Sciatic nerve (tissue), 2 donors: ENCODE data around the gene SLC12A7. TPM values are rescaled to one million over a fixed set of nuclear protein-coding genes. Genes with fewer than 3 reads are reported as not detected.

Experiments used
- ATAC-seq: fragments of 200-7000 bp; cut with Tn5 transposase; one replicate; pipeline ENCODE4 v1.9.1; 2020; ENCODE audit warnings: mild to moderate bottlenecking, moderate library complexity
- DNase-seq: peaks from one replicate; pipeline ENCODE4 v3.0.0-alpha.2; 2020; ENCODE audit warnings: low spot score
- intact Hi-C: fragments of 100-400 bp; cut with DNase I; formaldehyde crosslinking; loops from one replicate; pipeline ENCODE4 v1.14.2; 2022
- total RNA-seq: library from RNA; stranded (reverse); fragmentation: NEBNext Ultra II Directional; extraction: Animal tissue kit (Norgen Biotek cat#: 25700); gene quantifications from one replicate; pipeline ENCODE4 v1.2.1, GENCODE V29; 2021
- donor health status: DM: no; HTN: no; CAD: no.
- donor health status: DM: no; HTN: no; CAD: no.

SLC12A7 gene
- total RNA-seq, 1 donor from 2014 or later = 31.7 TPM

GRCh38 chr5:1048861-1049838, 62.7 kb downstream of the SLC12A7 start:
- no peak for DNase-seq
- intact Hi-C loops = no loop called here
- no peak for ATAC-seq

GRCh38 chr5:1048162-1048721, 63.6 kb downstream of the SLC12A7 start:
- no peak for DNase-seq
- intact Hi-C loops = no loop called here

GRCh38 chr5:1047332-1047965, 64.4 kb downstream of the SLC12A7 start:
- intact Hi-C loops = no loop called here
- ATAC-seq = no peak
- no peak for DNase-seq

More at GRCh38 chr5:1048162-1048721, 63.6 kb downstream of the SLC12A7 start:
- no peak for ATAC-seq

- DNase-seq = no peak
- intact Hi-C loops = no loop called here
Observed at GRCh38 chr5:1045960-1046560, 65.8 kb downstream of the SLC12A7 start.

GRCh38 chr5:1044117-1044516, 67.7 kb downstream of the SLC12A7 start:
- intact Hi-C loops = no loop called here
- no peak for DNase-seq
- no peak for ATAC-seq

More at GRCh38 chr5:1045960-1046560, 65.8 kb downstream of the SLC12A7 start:
- ATAC-seq = no peak

- DNase-seq (no peak), ATAC-seq (no peak)
- intact Hi-C loops = no loop called here
Observed at GRCh38 chr5:1043327-1043726, 68.5 kb downstream of the SLC12A7 start.

- no peak for ATAC-seq
- intact Hi-C loops = no loop called here
- DNase-seq = no peak
Observed at GRCh38 chr5:1042626-1043025, 69.2 kb downstream of the SLC12A7 start.

GRCh38 chr5:1041225-1042143, 70.4 kb downstream of the SLC12A7 start:
- intact Hi-C loops = no loop called here
- no peak for DNase-seq
- ATAC-seq = no peak

- DNase-seq (no peak), ATAC-seq (no peak)
- intact Hi-C loops = no loop called here
Observed at GRCh38 chr5:1040571-1040970, 71.3 kb downstream of the SLC12A7 start.

GRCh38 chr5:1039706-1040260, 72.1 kb downstream of the SLC12A7 start:
- ATAC-seq (no peak), DNase-seq (no peak)
- intact Hi-C loops = no loop called here

GRCh38 chr5:1039210-1039548, 72.7 kb downstream of the SLC12A7 start:
- intact Hi-C loops = no loop called here
- no peak for DNase-seq
- ATAC-seq = no peak

GRCh38 chr5:1038417-1039209, 73.2 kb downstream of the SLC12A7 start:
- intact Hi-C loops = no loop called here
- ATAC-seq (no peak), DNase-seq (no peak)

- no peak for DNase-seq
- intact Hi-C loops = no loop called here
- ATAC-seq = no peak
Observed at GRCh38 chr5:1037671-1038416, 74.0 kb downstream of the SLC12A7 start.

GRCh38 chr5:1037123-1037670, 74.7 kb downstream of the SLC12A7 start:
- intact Hi-C loops = no loop called here
- ATAC-seq (no peak), DNase-seq (no peak)

- no peak for ATAC-seq
- intact Hi-C loops = no loop called here
- no peak for DNase-seq
Observed at GRCh38 chr5:1036504-1037122, 75.2 kb downstream of the SLC12A7 start.
